ENCODE measurements around the gene POTEI.
"Not testable (repeated sequence)": the region's sequence is repeated elsewhere in the genome, so short reads cannot be mapped to it uniquely, and the experiment has no call there.

Gene POTEI

GRCh38 chr2:130509228-130509627, at the start of gene POTEI:
Gene POTEI, minus strand, starts transcription at chr2:130509328. Its CDS starts 93 bp downstream, at chr2:130509235.
- DNase-seq = not testable (repeated sequence)

- DNase-seq = not testable (repeated sequence)
These were observed 47.3 kb upstream of the POTEI start for GRCh38 chr2:130556441-130556840.

- not testable (repeated sequence) for DNase-seq
These were observed 45.0 kb upstream of the POTEI start for GRCh38 chr2:130554178-130554577.

- DNase-seq = not testable (repeated sequence)
These were observed 40.3 kb upstream of the POTEI start for GRCh38 chr2:130549475-130549874.

GRCh38 chr2:130548418-130548817, 39.3 kb upstream of the POTEI start:
- not testable (repeated sequence) for DNase-seq

- not testable (repeated sequence) for DNase-seq
These were observed 35.9 kb upstream of the POTEI start for GRCh38 chr2:130544978-130545377.

GRCh38 chr2:130543785-130544528, 34.8 kb upstream of the POTEI start:
- not testable (repeated sequence) for DNase-seq

GRCh38 chr2:130542789-130543188, 33.7 kb upstream of the POTEI start:
- not testable (repeated sequence) for DNase-seq

GRCh38 chr2:130538271-130538670, 29.1 kb upstream of the POTEI start:
- DNase-seq = not testable (repeated sequence)

GRCh38 chr2:130536654-130537053, 27.5 kb upstream of the POTEI start:
- not testable (repeated sequence) for DNase-seq

GRCh38 chr2:130531672-130532071, 22.5 kb upstream of the POTEI start:
- DNase-seq = not testable (repeated sequence)

- not testable (repeated sequence) for DNase-seq
These were observed 22.1 kb upstream of the POTEI start for GRCh38 chr2:130531225-130531624.

- not testable (repeated sequence) for DNase-seq
These were observed 21.1 kb upstream of the POTEI start for GRCh38 chr2:130530212-130530611.

GRCh38 chr2:130529545-130529944, 20.4 kb upstream of the POTEI start:
- not testable (repeated sequence) for DNase-seq

- not testable (repeated sequence) for DNase-seq
These were observed 18.3 kb upstream of the POTEI start for GRCh38 chr2:130527365-130527967.

GRCh38 chr2:130522390-130522789, 13.3 kb upstream of the POTEI start:
- DNase-seq = not testable (repeated sequence)

- DNase-seq = not testable (repeated sequence)
These were observed 11.9 kb upstream of the POTEI start, which contains the start of gene CFC1B for GRCh38 chr2:130520992-130521391. Gene CFC1B, plus strand, starts transcription at chr2:130521222. Its CDS starts 263 bp downstream, at chr2:130521485.

- not testable (repeated sequence) for DNase-seq
These were observed 9.5 kb upstream of the POTEI start for GRCh38 chr2:130518516-130519106.

GRCh38 chr2:130511747-130512451, 2.8 kb upstream of the POTEI start:
- DNase-seq = not testable (repeated sequence)

- not testable (repeated sequence) for DNase-seq
These were observed 1.9 kb upstream of the POTEI start for GRCh38 chr2:130510807-130511746.

- DNase-seq = not testable (repeated sequence)
These were observed 18.1 kb downstream of the POTEI start for GRCh38 chr2:130491073-130491472.

GRCh38 chr2:130455413-130455812, 53.7 kb downstream of the POTEI start:
- DNase-seq = not testable (repeated sequence)
